Gastroesophageal sphincter (tissue), 3 donors: ENCODE data around the gene LBHD2.

Experiments
- EP300 ChIP-seq: sonication (generic); formaldehyde crosslinking; IDR thresholded peaks from one replicate; pipeline ENCODE4 v1.6.1; 2017; ENCODE audit warnings: antibody characterized with exemption, mild to moderate bottlenecking
- POLR2AphosphoS5 ChIP-seq: sonication (generic); formaldehyde crosslinking; IDR thresholded peaks from one replicate; pipeline ENCODE4 v1.6.1; 2017; ENCODE audit warnings: antibody characterized with exemption
- TF ChIP-seq, protein P1 (sequence below), 4 experiments: fragments of 200-600 bp in 2 of 4; fragments of 450-650 bp in 2 of 4; sonication (generic) in 1 of 4; IDR thresholded peaks; one replicate each; pipeline ENCODE4 v1.5.1; 2017 to 2019; ENCODE audit warnings: antibody characterized with exemption in 4 of 4, mild to moderate bottlenecking in 2 of 4, moderate library complexity in 2 of 4

DNA sequence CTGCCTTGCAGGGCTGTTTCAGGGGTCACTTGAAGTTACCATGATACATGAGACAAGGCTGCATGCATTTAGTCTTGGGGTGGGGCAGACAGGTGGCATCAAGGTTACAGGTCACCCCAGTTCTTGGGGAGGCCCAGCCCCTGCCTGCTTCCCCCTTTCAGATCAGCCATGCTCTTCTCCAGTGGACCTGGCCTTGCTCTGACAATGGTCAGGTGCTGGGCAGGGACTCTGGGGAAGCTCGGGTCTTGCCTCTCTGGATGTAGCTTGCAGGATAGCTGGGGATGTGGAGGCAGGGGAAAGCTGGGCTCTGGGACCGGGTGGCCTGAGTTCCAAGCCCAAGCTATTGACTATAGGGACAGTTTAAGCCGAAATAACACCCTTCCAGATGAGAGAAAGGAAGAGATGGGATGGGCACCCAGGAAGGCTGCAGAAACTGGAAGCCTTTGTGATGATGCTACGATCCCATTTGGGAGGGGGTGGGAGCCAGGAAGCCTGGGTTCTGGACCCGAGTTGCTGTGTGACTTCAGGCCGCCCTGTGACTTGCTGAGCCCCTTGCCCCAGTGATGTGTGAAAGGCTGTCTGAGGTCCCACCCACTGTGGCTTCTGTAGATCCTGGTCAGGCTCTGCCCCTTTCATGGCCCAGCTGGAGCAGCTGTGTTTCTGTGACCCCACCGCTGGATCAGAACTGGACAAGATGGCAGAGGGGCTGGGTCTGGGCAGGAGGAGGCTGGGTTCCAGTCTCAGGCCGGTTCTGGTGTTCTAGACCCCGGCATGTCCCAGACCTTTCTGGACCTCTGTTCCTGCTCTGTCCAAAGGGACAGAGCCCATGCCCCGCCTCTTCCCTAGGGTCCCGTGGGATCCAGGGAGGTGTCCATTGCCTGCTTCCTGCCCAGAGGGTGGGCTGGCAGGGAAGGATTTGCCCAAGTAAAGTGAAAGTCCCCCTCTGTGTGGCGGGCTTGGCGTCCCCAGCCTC, 41.4 kb downstream of the LBHD2 start:
- TF ChIP-seq POLR2AphosphoS5 (no peak), EP300 (no peak)
- TF ChIP-seq, protein P1, sequence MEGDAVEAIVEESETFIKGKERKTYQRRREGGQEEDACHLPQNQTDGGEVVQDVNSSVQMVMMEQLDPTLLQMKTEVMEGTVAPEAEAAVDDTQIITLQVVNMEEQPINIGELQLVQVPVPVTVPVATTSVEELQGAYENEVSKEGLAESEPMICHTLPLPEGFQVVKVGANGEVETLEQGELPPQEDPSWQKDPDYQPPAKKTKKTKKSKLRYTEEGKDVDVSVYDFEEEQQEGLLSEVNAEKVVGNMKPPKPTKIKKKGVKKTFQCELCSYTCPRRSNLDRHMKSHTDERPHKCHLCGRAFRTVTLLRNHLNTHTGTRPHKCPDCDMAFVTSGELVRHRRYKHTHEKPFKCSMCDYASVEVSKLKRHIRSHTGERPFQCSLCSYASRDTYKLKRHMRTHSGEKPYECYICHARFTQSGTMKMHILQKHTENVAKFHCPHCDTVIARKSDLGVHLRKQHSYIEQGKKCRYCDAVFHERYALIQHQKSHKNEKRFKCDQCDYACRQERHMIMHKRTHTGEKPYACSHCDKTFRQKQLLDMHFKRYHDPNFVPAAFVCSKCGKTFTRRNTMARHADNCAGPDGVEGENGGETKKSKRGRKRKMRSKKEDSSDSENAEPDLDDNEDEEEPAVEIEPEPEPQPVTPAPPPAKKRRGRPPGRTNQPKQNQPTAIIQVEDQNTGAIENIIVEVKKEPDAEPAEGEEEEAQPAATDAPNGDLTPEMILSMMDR (IDR thresholded peaks at IDR 0.05), result no peak
